ENCODE results near the gene SLC16A5.
"Not testable (repeated sequence)": the region's sequence is repeated elsewhere in the genome, so short reads cannot be mapped to it uniquely, and the experiment has no call there.

Gene SLC16A5

DNA sequence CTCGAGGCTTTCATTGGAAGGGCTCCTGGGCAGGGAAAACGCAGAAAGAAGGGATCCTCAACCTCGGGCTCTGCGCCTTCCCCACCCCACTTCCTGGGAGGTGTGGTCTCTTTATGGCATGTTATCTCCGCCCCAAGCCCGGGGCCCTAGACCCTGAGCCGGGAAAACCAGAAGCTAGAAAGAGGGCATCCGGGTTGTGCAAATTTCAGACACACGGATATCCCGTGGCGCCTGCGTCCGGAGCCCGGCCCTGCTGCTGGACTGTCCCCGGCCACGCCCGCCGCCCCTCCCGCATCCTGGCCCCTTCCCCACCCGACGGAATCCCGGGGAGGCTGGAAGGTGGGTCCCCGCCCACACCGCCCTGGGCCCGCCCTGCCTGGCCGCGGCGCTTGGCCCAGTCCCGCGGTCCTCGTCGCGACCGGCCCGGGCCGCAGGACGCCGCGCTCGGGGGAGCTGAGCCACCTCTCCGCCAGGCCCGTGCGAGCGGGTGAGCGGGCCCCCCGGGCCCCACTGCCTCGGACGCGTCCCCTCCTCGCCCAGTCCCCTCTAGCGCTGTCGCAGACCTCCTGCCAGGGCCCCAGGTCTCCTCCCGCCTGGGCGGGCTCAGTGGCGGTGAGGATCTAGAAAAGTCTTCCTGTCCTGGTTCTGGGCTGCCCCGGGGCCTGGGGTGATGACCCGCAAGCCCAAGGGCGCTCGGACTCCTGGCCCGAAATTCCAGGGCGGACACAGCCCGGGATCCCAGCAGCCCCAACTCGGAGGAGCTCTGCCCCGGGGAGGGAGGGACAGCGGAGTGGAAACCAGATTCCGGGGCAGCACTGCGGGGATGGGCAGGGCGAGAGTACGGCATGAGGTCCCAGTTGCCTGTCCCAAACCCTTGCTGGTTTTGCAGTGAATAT lies at the start of gene SLC16A5:
Gene SLC16A5, plus strand, starts transcription at position 397 of the 896 bp plus-strand sequence. CDS start 5,683 bp downstream, outside the sequence.
- peak; percentile 8 for DNase-seq

DNA sequence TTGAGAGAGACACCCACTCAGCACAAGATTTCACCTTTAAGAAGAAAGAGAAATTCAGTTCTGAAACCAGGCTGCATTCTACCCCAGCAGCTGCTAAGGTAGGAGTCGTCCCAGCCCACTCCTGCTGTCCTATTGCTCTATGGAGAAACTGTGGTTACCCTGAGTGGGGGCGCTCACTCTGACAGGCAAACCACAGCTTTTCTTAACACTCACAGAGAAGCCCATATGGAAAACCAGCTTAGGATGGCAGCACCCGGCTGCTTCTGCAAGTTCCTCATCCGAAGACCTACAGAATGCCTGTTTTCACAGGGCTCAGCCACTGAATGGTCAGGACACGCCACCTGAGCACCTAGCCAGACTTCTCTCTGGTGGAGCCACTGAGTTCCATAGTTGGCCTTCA lies 48.5 kb upstream of the SLC16A5 start:
- no peak for DNase-seq

- no peak for DNase-seq
These were observed 46.0 kb upstream of the SLC16A5 start for GRCh38 chr17:75041656-75042280.

DNA sequence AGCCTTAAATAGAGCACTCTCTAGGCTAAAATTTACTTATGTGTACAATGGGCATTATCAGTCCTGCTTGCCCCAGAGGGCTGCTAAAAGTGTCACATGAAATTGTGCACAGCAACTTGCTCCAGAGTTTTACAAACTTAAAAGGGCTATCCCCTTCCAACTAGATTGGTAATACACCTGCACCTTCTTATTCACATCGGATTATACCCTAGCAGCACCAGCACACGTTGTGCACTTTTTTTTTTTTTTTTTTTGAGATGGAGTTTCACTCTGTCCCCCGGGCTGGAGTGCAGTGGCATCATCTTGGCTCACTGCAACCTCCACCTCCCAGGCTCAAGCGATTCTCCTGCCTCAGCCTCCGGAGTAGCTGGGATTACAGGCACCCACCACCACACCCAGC lies 44.0 kb upstream of the SLC16A5 start:
- not testable (repeated sequence) for DNase-seq

- DNase-seq: no peak
These were observed 43.0 kb upstream of the SLC16A5 start for GRCh38 chr17:75044716-75045115.

GRCh38 chr17:75045946-75046406 lies 41.8 kb upstream of the SLC16A5 start:
- not testable (repeated sequence) for DNase-seq

DNA sequence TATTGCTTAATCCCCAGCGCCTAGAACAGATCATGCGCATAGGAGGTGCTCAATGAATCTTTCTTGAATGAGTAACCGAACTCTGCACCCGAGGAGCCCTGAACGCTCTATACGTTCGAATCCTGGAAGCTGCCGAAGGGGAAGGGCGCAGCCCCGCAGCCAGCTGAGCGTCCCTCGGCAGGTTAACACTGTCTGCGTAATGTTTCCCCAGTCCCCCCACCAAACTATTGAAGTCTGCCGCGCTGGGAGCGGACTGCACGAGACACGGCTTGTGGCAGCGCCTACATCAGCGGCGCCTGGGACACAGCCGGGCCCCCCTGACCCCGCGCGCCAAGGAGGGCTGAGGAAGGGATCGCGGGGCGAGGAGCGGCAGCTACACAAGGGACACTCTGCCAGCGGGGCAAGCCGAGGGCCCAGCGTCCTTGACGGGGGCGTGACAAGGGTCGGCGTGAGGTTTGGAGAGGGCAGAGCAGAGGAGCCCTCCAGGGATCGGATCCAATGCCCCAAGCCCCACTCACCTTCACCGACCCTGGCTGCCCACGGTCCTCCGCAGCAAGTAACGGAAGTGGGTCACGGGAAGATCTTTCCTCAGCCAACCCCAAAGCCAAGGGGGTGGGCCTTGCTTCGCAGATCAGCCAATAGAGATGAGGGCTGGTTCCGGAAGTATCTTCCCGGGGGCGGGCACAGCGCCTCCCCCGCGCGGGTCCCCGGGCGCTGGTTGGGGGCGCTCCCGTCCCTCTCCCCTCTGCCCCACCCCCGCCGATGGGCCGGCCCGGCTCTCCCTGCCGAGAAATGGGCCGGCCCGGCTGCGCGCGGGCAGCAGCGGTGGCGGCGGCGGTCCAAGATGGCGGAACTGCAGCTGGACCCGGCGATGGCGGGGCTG lies 41.1 kb upstream of the SLC16A5 start, which contains the start of the genes ATP5PD and KCTD2:
Gene ATP5PD, minus strand, starts transcription at position 563 of the 883 bp plus-strand sequence. CDS start 4,319 bp downstream, outside the sequence.
Gene KCTD2, plus strand, starts transcription at position 819 of the 883 bp plus-strand sequence. Its CDS starts 26 bp downstream, at position 845.
- peak; percentile 90 for DNase-seq

DNA sequence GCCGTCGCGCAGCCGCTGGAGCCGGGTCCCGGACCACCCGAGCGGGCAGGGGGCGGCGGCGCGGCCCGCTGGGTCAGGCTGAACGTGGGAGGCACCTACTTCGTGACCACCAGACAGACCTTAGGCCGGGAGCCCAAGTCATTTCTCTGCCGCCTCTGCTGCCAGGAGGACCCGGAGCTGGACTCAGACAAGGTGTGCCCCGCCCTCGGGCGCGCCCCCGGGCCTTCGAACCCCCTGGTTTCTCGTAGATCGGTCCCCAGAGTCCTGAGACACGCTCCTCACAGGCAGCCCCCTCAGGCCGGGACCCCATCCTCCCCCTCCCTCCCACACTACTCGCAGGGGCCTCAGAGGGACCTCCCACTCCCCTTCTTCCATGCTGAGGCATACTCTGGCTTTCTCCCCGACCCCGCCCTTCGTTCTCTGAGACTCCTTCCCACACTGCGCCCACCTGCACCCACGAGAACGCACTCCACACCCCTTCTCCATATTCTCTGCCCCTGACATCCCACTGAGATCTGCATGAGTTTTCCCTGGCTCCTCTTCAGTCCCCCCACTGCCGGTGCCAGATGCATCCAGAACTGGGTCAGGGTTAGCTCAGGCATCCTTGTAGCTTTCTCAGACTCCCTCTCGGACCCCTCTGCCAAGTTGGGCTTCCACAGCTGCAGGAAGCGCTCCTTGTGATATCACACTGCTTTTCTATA lies 40.2 kb upstream of the SLC16A5 start:
- DNase-seq: peak; percentile 2

DNA sequence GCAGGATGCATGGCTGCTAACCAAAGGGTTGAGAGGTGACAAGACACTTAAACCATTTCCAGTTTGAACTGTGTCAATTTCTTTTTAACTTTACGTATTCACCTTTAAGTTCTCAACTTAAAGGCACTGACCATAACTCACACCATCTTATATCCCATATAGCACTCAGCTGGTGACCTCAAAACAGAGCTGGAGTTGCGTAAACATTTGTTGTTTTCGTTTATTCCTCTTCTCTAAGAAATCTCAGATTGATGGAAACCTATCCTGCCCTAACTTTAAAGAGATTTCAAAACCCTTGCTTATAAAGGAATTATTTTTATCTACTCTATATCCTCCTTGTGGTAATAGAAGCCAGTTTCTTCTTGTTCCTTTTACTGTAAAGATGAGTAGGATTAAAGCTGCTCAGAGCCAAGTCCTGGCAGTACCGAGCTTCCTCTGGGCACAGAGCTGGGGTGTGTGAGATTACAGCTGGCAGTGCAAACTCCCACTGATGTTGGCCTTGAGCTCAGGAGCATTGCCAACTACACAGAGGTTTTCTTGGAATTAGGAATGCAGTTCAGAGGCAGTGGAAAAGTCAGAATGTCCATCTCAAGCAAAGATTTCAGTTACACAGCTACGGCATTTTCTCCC lies 39.4 kb upstream of the SLC16A5 start:
- DNase-seq: no peak

- no peak for DNase-seq
These were observed 38.7 kb upstream of the SLC16A5 start for GRCh38 chr17:75049057-75049456.

GRCh38 chr17:75049706-75050105 lies 38.0 kb upstream of the SLC16A5 start:
- DNase-seq: no peak

- DNase-seq: no peak
These were observed 35.8 kb upstream of the SLC16A5 start for GRCh38 chr17:75051941-75052340.

- DNase-seq: no peak
These were observed 28.1 kb upstream of the SLC16A5 start for GRCh38 chr17:75059369-75060345.

DNA sequence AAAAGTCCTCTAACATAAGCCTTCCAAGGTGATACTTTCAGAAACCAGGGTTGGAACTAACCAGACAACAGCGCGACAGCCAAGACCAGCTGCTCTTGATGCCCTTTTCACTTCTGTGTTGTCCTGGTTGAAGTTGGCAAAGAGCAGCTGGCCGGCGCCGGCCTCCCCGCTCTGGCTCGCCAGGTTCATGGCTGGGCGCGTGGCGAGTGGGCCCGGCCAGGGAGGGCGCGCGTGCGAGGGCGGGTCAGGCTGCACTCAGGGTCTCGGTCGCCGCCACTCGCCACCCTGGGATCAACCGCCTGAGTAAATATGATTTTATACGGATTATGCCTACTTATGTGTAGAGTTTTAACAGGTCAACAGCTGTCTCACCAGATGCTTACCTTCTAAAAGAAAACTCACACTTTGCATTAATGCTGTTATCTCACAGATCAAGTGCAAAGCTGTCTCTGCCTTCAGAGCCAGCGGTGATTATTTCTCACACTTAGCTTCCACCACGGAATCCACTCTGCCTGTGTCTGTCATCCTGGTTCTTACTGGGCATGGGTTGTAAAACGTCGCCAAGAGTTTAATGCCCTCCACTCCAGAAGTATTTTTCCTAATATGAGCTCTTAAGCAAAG lies 27.2 kb upstream of the SLC16A5 start:
- DNase-seq: no peak

GRCh38 chr17:75061055-75061438 lies 26.7 kb upstream of the SLC16A5 start:
- DNase-seq: no peak

DNA sequence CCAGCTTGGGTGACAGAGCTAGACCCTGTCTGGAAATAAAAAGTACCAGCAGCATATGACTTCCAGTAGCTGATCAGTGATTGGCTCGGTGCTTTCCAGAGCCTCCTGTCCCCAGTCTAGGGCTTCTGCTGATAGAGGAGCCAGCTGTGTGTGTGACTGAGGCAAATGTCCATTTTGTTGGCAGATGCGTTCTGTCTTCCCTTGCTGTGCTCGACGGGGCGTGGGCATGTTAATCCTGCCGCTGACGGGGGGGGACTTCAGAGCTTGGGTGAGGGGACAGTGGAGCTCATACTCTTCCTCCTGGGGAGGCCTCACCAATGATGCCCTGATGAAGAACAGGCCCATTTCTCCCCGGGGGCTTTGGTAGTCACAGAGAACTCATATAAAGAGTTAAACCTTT lies 26.1 kb upstream of the SLC16A5 start:
- no peak for DNase-seq

GRCh38 chr17:75063201-75063600 lies 24.6 kb upstream of the SLC16A5 start:
- DNase-seq: no peak

- no peak for DNase-seq
These were observed 24.1 kb upstream of the SLC16A5 start for GRCh38 chr17:75063626-75064025.

GRCh38 chr17:75064040-75064439 lies 23.7 kb upstream of the SLC16A5 start:
- DNase-seq: no peak

DNA sequence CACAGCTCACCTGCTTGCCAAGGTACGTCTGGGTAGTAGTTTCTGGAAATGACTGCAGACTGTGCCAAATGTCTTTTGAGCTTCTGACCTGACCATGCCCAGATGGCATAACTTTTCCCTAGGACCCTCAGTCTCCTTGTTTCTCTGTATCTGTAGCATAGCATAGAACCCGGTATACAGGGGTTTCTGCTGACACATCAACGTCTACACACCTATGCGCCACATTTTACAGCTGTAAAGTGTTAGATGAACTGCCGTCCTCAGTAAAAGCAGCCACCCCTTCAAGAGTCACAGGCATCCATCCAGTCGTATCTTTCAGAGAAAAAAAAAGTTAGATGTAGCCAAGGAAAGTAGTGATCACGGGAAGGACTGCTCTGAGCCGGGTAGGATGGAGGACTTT lies 23.3 kb upstream of the SLC16A5 start:
- DNase-seq: no peak

Measured in NCI-H2029 (cell line).